B cell (primary cell): ENCODE measurements around the gene BTF3. TPM values are rescaled to one million over a fixed set of nuclear protein-coding genes. Genes with fewer than 3 reads are reported as not detected.

Source experiments
- ATAC-seq: fragments of 200-7000 bp; cut with Tn5 transposase; one replicate; pipeline ENCODE4 v1.10.0; 2021; ENCODE audit warnings: low read depth, mild to moderate bottlenecking, moderate number of reproducible peaks, moderate library complexity
- CTCF ChIA-PET: fragments of 350-600 bp; sonication (Branson Sonifier 250); formaldehyde crosslinking; loops from one replicate; lab custom pipeline; 2021; ENCODE audit warnings: antibody characterized with exemption, inconsistent platforms; lab: Charles Lee
- POLR2A ChIA-PET: fragments of 350-600 bp; sonication (Branson Sonifier 250); formaldehyde crosslinking; loops from one replicate; lab custom pipeline; 2021; ENCODE audit warnings: antibody characterized with exemption; lab: Charles Lee
- DNase-seq: peaks from one replicate; pipeline ENCODE4 v3.0.0; 2013
- H2AFZ ChIP-seq: 2 replicates; pipeline ENCODE4 v1.6.1; 2012; ENCODE audit warnings: mild to moderate bottlenecking, low read depth, low read length; ENCODE audit not compliant: insufficient read depth, poor library complexity, severe bottlenecking
- H3K27ac ChIP-seq, 2 donors: 1 replicate in 1 of 2; 2 replicates in 1 of 2; pipeline ENCODE4 v1.5.1; 2012 to 2013; ENCODE audit warnings: low read length in 2 of 2, mild to moderate bottlenecking in 2 of 2, moderate library complexity in 1 of 2
- H3K27me3 ChIP-seq, 4 experiments: fragments of 200-600 bp in 1 of 4; sonication (generic) in 1 of 4; replicated peaks in 1 of 4; 1 replicate in 2 of 4; 2 replicates in 2 of 4; pipeline versions ENCODE4 v1.6.1 to v1.7.0; 2013 to 2016; ENCODE audit warnings: low read length in 3 of 4, mild to moderate bottlenecking in 2 of 4, mixed read lengths in 1 of 4, moderate library complexity in 1 of 4; ENCODE audit not compliant: insufficient read depth in 4 of 4, control insufficient read depth in 3 of 4; ENCODE audit errors: control extremely low read depth in 1 of 4
- H3K36me3 ChIP-seq, 2 experiments: replicated peaks in 1 of 2; 1 replicate in 1 of 2; 2 replicates in 1 of 2; pipeline versions ENCODE4 v1.6.1 to v1.7.1; 2013; ENCODE audit warnings: low read length in 1 of 2; ENCODE audit not compliant: insufficient read depth in 2 of 2, control insufficient read depth in 1 of 2; ENCODE audit errors: control extremely low read depth in 1 of 2, extremely low read depth in 1 of 2
- H3K4me1 ChIP-seq, 2 donors: fragments of 200-600 bp in 1 of 2; sonication (generic) in 1 of 2; 1 replicate in 1 of 2; 2 replicates in 1 of 2; pipeline versions ENCODE4 v1.5.1 to v1.6.1; 2013 to 2017; ENCODE audit warnings: low read length in 2 of 2; ENCODE audit not compliant: control insufficient read depth in 2 of 2, insufficient read depth in 2 of 2
- H3K4me2 ChIP-seq: replicated peaks from 2 replicates; pipeline ENCODE3; 2012; ENCODE audit warnings: mild to moderate bottlenecking, low read depth, low read length; ENCODE audit not compliant: poor library complexity, severe bottlenecking
- H3K4me3 ChIP-seq, 5 experiments: fragments of 200-600 bp in 1 of 5; sonication (generic) in 1 of 5; 1 replicate in 3 of 5; 2 replicates in 2 of 5; pipeline versions ENCODE4 v1.5.1 to v1.7.0; 2011 to 2016; ENCODE audit warnings: low read length in 4 of 5, mild to moderate bottlenecking in 4 of 5, low read depth in 2 of 5, control low read depth in 1 of 5, moderate library complexity in 1 of 5; ENCODE audit not compliant: insufficient read depth in 1 of 5; ENCODE audit errors: control extremely low read depth in 1 of 5, extremely low read depth in 1 of 5
- H3K79me2 ChIP-seq: fragments of 200-600 bp; sonication (generic); one replicate; pipeline ENCODE4 v1.6.0; 2016; ENCODE audit warnings: low read length; ENCODE audit not compliant: control insufficient read depth, insufficient read depth
- H3K9ac ChIP-seq: fragments of 200-600 bp; sonication (generic); 2 replicates; pipeline ENCODE4 v1.6.1; 2017; ENCODE audit warnings: mild to moderate bottlenecking, low read length, moderate library complexity
- H3K9me3 ChIP-seq, 3 donors: one replicate each; pipeline versions ENCODE4 v1.6.1 to v1.7.1; 2013; ENCODE audit warnings: low read length in 2 of 3; ENCODE audit not compliant: control insufficient read depth in 2 of 3, insufficient read depth in 1 of 3; ENCODE audit errors: control extremely low read depth in 1 of 3
- H4K20me1 ChIP-seq: 2 replicates; pipeline ENCODE4 v1.6.0; 2012; ENCODE audit warnings: mild to moderate bottlenecking, low read length; ENCODE audit not compliant: insufficient read depth, control insufficient read depth, poor library complexity, severe bottlenecking
- H3K27ac Mint-ChIP-seq: one replicate; pipeline ENCODE4 v1.8.0; 2021; ENCODE audit warnings: mixed read lengths
- H3K27me3 Mint-ChIP-seq: one replicate; pipeline ENCODE4 v1.8.0; 2021; ENCODE audit warnings: mixed read lengths
- H3K4me1 Mint-ChIP-seq: one replicate; pipeline ENCODE4 v1.8.0; 2021; ENCODE audit warnings: mixed read lengths
- H3K4me3 Mint-ChIP-seq: one replicate; pipeline ENCODE4 v1.8.0; 2021; ENCODE audit warnings: mixed read lengths
- H3K9me3 Mint-ChIP-seq: one replicate; pipeline ENCODE4 v1.8.0; 2022; ENCODE audit warnings: mixed read lengths; ENCODE audit not compliant: insufficient read depth
- CTCF ChIP-seq: fragments of 200-600 bp; IDR thresholded peaks from one replicate; pipeline ENCODE4 v1.8.0; 2022; ENCODE audit warnings: antibody characterized with exemption, mild to moderate bottlenecking
- EZH2 ChIP-seq: IDR thresholded peaks from 2 replicates; pipeline ENCODE4 v1.6.1; 2012; ENCODE audit warnings: borderline replicate concordance, low read depth, mild to moderate bottlenecking, moderate library complexity, low read length; ENCODE audit not compliant: insufficient read depth, poor library complexity, severe bottlenecking
- WGBS: methylation state at CpG from one replicate; pipeline ENCODE4 v1.1.5; 2013; ENCODE audit warnings: missing lambda C conversion rate; ENCODE audit not compliant: insufficient coverage; 5-methylcytosine and 5-hydroxymethylcytosine counted together
- intact Hi-C: fragments of 100-400 bp; cut with micrococcal nuclease; formaldehyde crosslinking; loops from one replicate; pipeline ENCODE4 v1.10.0; 2022
- polyA plus RNA-seq: library from polyadenylated mRNA; depleted of rRNA; stranded (reverse); fragments of >200 nt; gene quantifications from 2 replicates; pipeline ENCODE4 v1.2.3, GENCODE V29; 2012
- total RNA-seq, 2 donors: library from RNA; stranded (reverse); fragments of 120-200 nt in 1 of 2; gene quantifications; 1 replicate in 1 of 2; 2 replicates in 1 of 2; pipeline versions ENCODE4 v1.2.3 to v1.2.4, GENCODE V29; 2013 to 2022

BTF3 gene
- total and polyA plus RNA-seq, 2 donors (not counting 1 experiment from before 2014, with no cell fraction given): 309 to 466 TPM

DNA sequence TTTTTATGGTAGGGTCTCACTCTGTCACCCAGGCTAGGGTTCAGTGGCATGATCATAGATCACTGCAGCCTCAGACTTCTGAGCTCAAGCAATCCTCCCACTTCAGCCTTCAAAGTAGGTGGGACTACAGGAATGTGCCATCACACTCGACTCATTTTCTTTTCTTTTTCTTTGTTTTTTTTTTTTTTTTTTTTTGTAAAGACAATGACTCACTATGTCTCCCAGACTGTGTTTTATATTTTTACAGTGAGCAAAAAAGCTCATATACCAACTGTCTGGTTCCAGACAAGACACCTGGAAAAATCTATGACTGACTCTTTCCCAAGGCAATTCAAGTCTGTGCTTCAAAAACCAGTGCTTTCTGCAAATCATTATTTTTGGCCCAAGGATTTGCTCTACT is 38.9 kb upstream of the BTF3 start:
- H3K4me3 Mint-ChIP-seq: no peak overlapping the region
- Histone ChIP-seq H4K20me1 (no peaks in the 10 kb centered on the region), H3K9me3 (no peaks in the 10 kb centered on the region), H2AFZ (no peak overlapping the region), H3K79me2 (no peaks in the 10 kb centered on the region), H3K36me3 (no peaks in the 10 kb centered on the region), H3K27me3 (peaks cover 0 to 25% (median 16%) of the 10 kb centered on the region in 4 experiments), H3K4me1 (no peaks in the 10 kb centered on the region), H3K4me2 (no peak overlapping the region), H3K4me3 (no peak overlapping the region), H3K27ac (no peak overlapping the region), H3K9ac (no peak overlapping the region)
- ChIA-PET POLR2A (no interaction called here), CTCF (no interaction called here)
- ATAC-seq: no peak
- H3K27ac Mint-ChIP-seq: no peak overlapping the region
- intact Hi-C loops: no loop called here
- H3K9me3 Mint-ChIP-seq: no peaks in the 10 kb centered on the region
- TF ChIP-seq EZH2 (no peak), CTCF (no peak)
- WGBS: no CpG with 5 or more reads among the region's 1 CpG
- DNase-seq: no peak
- no peaks in the 10 kb centered on the region for H3K4me1 Mint-ChIP-seq
- H3K27me3 Mint-ChIP-seq: peaks cover 48% of the 10 kb centered on the region

DNA sequence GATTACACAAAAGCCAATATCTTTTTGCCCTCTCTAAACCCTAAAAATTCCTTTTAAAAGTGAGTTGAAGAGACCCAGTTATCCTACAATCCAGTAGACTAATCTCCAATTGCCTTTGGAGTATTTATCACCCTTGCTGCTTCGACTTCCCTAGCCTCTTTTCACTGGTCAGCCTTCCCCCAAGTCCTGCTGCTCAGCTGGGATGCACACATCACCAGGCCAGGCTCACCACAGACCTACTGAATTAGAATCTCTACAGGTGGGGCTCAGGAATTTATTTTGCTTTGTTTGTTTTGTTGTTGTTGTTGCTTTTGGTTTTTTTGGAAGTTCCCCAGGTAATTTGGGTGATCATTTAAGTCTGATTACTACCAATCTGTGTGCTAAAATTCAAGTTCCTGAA is 38.1 kb upstream of the BTF3 start:
- no peaks in the 10 kb centered on the region for H3K4me1 ChIP-seq
- H3K4me3 Mint-ChIP-seq: no peak overlapping the region
- H3K9ac ChIP-seq: no peak overlapping the region
- H3K27ac ChIP-seq: no peak overlapping the region
- no peaks in the 10 kb centered on the region for H3K9me3 ChIP-seq
- CTCF ChIA-PET: no interaction called here
- H3K4me2 ChIP-seq: no peak overlapping the region
- no peak overlapping the region for H3K27ac Mint-ChIP-seq
- H3K79me2 ChIP-seq: no peaks in the 10 kb centered on the region
- H2AFZ ChIP-seq: no peak overlapping the region
- no peaks in the 10 kb centered on the region for H3K9me3 Mint-ChIP-seq
- H3K27me3 ChIP-seq: peaks cover 0 to 21% (median 15%) of the 10 kb centered on the region in 4 experiments
- H3K27me3 Mint-ChIP-seq: peaks cover 47% of the 10 kb centered on the region
- no peaks in the 10 kb centered on the region for H4K20me1 ChIP-seq
- ATAC-seq (no peak), DNase-seq (no peak)
- POLR2A ChIA-PET: no interaction called here
- no peak overlapping the region for H3K4me3 ChIP-seq
- TF ChIP-seq CTCF: no peak
- no peak for TF ChIP-seq EZH2
- no peaks in the 10 kb centered on the region for H3K4me1 Mint-ChIP-seq
- no peaks in the 10 kb centered on the region for H3K36me3 ChIP-seq
- intact Hi-C loops: no loop called here
- WGBS: 71% methylated on average over 1 of the region's 1 CpG
